Epithelial cell of esophagus (primary cell): ENCODE data around the gene GNB2.

Experiments
- DNase-seq: peaks from one replicate; pipeline ENCODE4 v3.0.0; 2010; ENCODE audit warnings: low read depth
- H3K4me3 ChIP-seq: 2 replicates; pipeline ENCODE4 v1.5.1; 2011; ENCODE audit warnings: mild to moderate bottlenecking, low read length, control low read depth
- TF ChIP-seq, protein P1 (sequence below): IDR thresholded peaks from 2 replicates; pipeline ENCODE4 v1.5.1; 2011; ENCODE audit warnings: low read depth, mild to moderate bottlenecking, low read length, control low read depth, inconsistent platforms; ENCODE audit not compliant: insufficient read depth; ENCODE audit errors: missing control alignments

Gene GNB2

DNA sequence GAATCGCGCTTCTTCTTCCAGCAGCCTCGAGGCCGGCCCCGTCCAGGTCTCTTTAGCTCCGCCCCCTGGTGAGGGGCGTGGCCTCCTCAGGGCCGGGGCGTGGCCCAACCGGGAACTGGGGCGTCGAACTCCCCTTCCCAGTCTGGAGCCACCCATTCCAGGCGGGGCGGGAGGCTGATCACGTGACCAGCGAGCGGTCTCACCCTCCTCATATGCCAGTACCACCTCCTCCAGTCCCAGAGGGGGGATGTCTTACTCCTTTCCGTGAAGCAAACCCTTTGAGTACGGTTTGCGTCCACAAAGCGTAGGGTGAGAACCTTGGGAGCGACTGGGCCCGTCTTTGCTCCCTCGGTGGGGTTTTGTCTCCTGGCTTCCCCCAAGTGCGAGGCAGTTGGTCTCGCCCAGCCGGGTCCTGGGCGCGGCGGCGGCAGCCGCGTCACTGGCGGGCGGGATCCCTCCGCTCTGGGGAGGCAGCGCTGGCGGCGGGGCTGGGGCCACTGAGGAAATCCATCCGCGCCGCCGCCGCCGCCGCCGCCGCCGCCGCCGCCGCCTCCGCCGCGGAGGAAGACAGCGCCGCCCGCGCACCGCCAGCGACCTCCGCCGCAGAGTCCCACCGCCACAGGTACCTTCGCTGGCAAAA lies at the start of gene GNB2:
Gene GNB2, plus strand, starts transcription at position 439 of the 640 bp plus-strand sequence. CDS start 2,526 bp downstream, outside the sequence.
- TF ChIP-seq, protein P1, sequence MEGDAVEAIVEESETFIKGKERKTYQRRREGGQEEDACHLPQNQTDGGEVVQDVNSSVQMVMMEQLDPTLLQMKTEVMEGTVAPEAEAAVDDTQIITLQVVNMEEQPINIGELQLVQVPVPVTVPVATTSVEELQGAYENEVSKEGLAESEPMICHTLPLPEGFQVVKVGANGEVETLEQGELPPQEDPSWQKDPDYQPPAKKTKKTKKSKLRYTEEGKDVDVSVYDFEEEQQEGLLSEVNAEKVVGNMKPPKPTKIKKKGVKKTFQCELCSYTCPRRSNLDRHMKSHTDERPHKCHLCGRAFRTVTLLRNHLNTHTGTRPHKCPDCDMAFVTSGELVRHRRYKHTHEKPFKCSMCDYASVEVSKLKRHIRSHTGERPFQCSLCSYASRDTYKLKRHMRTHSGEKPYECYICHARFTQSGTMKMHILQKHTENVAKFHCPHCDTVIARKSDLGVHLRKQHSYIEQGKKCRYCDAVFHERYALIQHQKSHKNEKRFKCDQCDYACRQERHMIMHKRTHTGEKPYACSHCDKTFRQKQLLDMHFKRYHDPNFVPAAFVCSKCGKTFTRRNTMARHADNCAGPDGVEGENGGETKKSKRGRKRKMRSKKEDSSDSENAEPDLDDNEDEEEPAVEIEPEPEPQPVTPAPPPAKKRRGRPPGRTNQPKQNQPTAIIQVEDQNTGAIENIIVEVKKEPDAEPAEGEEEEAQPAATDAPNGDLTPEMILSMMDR: no peak
- DNase-seq: peak; percentile 99
- peak within 1 kb of the TSS; percentile 93 for H3K4me3 ChIP-seq

GRCh38 chr7:100623951-100624824 lies 49.4 kb upstream of the GNB2 start:
- H3K4me3 ChIP-seq: no peak overlapping the region
- TF ChIP-seq, protein P1: no peak
- DNase-seq: no peak

DNA sequence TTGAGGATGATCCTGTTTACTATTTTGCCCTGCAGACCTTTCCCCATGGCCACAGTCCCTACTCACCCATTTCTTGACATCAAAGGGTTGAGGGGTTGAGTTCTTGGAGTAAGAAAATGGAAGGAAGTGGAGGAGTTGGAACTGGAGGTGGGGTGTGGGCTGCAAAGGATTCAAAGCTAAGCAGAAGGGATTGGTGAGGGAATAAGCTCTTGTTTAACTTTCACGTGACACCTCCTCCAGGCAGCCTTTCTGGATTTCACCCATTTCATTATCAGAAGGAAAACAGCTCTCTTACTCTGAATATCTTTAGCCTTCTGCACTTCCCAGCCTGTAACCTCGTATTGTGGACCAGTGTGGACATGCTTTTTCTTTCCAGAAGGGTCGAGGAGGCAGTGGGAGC lies 47.5 kb upstream of the GNB2 start:
- H3K4me3 ChIP-seq: no peak overlapping the region
- TF ChIP-seq, protein P1: no peak
- DNase-seq: no peak

GRCh38 chr7:100626530-100627237 lies 46.9 kb upstream of the GNB2 start:
- DNase-seq: peak; percentile 90
- TF ChIP-seq, protein P1: no peak
- H3K4me3 ChIP-seq: peak overlapping the region; percentile 30

DNA sequence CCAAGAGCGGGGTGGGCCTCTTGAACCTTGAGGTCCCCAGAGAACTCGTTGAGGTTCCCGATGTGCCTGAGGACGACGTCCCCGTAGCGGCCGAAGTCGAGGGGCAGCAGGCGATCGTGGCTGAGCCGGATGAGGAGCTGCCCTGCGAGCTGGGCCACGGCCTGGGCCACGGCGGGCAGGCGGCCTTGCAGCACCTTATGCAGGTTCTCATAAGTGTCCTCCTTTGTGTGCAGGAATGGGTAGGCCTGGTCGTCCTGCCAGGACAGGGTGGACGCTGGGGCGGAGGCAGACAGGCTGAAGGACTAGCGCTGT lies 46.3 kb upstream of the GNB2 start:
- TF ChIP-seq, protein P1: no peak
- no peak overlapping the region for H3K4me3 ChIP-seq
- DNase-seq: no peak

DNA sequence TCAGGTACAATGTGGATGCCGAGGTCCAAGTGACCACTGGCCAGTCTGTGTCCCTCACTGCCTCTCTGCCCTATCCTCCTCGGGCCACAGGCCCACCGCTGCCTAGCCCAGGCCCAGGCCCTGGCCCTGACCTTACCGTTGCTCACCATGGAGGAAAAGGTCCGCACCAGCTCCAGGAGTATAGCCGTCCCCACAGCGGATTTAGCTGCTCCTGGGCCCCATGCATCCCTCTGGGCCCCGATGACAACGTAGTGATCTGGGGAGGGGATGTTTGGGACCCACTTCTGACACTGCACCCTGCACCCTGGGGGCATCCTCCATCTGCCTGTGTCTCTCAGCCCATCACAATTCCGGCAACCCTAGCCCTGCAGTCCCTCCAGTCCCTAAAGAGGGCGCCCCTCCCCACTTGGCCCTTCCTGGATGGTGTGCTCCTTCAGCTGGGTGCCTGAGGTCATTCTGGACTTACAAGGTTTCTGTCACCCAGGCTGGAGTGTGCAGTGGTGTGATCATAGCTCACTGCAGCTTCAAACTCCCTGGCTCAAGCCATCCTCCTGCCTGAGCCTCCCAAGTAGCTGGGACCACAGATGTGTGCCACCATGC lies 44.3 kb upstream of the GNB2 start:
- TF ChIP-seq, protein P1: peak; percentile 37
- no peak overlapping the region for H3K4me3 ChIP-seq
- DNase-seq: peak; percentile 41
